H4 (cell line): ENCODE results near the gene C4B. TPM values are rescaled to one million over a fixed set of nuclear protein-coding genes. Genes with fewer than 3 reads are reported as not detected.
"Not testable (repeated sequence)": the region's sequence is repeated elsewhere in the genome, so short reads cannot be mapped to it uniquely, and the experiment has no call there.

ENCODE experiments used
- DNase-seq: peaks from one replicate; pipeline ENCODE4 v3.0.0-alpha.2; 2015; ENCODE audit warnings: low spot score
- total RNA-seq: library from RNA; depleted of rRNA; stranded (reverse); fragments of >200 nt; shearing (Covaris generic); gene quantifications from 2 replicates; pipeline ENCODE4 v1.2.3, GENCODE V29; 2014

The C4B gene
- total RNA-seq, 1 experiment from 2014 or later: 10.9 TPM

DNA sequence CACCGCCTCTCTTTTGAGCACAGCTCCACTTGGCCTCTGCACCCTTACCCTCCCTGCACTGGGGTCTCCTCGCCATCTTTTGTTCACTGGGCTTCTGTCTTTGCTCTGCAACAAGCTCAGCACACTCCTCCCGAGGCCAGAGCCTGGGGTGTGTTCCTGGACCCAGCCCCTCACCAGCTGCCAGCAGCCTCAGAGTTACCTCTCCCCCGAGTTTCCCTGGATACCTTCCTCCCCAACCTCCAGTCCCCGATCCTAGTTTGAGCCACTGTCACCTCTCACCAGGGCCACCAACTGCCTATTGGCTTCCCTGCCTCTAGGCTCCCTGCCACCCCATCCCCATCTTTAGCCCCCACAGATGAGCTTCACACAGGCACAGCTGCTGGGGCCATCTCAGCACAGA is 36.0 kb downstream of the C4B start:
- no peak for DNase-seq

DNA sequence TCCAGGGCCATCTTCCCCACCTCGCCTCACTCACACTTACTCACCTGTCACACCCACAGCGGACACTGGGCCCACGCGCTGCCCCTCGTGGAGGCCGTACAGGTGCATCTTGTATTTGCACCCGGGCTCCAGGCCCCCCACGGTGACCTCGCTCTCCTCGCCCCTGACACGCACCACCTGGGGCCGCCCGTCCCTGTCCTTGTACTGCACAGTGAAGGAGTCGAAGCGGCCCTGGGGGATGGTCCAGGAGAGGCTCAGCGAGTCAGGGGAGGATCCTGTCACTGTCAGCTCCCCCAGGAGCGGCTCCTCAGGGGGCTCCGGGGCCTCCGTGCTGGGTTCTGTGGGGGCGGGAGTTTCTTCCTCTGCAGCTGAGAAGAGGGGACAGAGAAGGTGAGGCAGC is 38.0 kb downstream of the C4B start:
- not testable (repeated sequence) for DNase-seq

GRCh38 chr6:32053314-32053713 is 38.7 kb downstream of the C4B start:
- DNase-seq: not testable (repeated sequence)

- not testable (repeated sequence) for DNase-seq
Measured at GRCh38 chr6:32055756-32056155, 41.2 kb downstream of the C4B start.

- no peak for DNase-seq
Measured at GRCh38 chr6:32056254-32056653, 41.7 kb downstream of the C4B start.

DNA sequence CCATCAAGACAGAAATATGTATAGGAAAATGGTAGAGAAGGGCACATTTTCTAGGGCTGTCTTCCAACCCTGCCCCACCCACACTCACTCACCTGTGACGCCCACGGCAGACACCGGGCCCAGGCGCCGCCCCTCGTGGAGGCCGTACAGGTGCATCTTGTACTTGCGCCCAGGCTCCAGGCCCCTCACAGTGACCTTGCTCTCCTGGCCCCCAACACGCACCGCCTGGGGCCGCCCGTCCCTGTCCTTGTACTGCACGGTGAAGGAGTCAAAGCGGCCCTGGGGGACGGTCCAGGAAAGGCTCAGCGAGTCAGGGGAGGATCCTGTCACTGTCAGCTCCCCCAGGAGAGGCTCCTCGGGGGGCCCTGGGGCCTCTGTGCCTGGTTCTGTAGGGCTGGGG is 43.4 kb downstream of the C4B start:
- no peak for DNase-seq

- no peak for DNase-seq
Measured at GRCh38 chr6:32058511-32058963, 43.9 kb downstream of the C4B start.

DNA sequence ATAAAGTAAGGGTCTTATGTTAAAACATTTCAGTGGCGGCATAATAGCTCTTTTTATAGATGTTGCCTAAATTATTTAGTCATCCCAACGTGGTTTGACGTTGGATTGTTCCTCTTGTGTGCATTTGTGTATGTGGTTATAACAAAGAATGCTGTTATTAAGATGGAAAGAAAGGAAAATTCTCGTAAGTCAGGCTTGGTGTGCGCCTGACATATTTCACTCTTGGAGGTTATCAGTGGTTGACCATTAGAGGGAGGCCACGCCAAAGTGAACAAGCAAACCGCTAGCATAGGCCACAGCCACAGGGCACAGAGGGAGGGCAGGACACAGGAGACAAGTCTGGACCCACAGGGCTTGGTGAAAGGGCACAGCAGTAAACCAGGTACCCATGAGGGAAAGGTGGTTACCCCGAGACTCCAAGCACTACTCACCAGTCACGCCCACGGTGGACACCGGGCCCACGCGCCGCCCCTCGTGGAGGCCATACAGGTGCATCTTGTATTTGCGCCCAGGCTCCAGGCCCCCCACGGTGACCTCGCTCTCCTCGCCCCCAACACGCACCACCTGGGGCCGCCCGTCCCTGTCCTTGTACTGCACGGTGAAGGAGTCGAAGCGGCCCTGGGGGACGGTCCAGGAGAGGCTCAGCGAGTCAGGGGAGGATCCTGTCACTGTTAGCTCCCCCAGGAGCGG is 46.5 kb downstream of the C4B start:
- DNase-seq: no peak

GRCh38 chr6:32064706-32065105 is 50.1 kb downstream of the C4B start:
- no peak for DNase-seq

- not testable (repeated sequence) for DNase-seq
Measured at GRCh38 chr6:32067521-32067920, 52.9 kb downstream of the C4B start.

DNA sequence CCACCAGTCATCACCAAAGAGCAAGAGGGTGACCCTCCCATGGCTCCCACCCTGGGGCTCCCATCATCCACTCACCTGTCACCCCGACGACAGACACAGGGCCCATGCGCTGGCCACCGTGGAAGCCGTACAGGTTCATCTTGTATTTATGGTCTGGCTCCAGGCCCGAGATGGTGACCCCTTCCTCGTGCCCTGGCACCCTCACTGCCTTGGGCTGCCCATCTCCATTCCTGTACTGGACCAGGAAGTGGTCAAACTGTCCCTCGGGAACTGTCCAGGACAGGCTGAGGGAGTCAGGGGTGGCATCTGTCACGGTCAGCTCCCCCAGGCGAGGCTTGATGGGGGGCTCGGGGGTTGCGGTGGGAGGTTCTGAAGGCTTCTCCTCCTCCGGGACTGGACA is 53.7 kb downstream of the C4B start:
- not testable (repeated sequence) for DNase-seq

- DNase-seq: no peak
Measured at GRCh38 chr6:32068867-32069266, 54.3 kb downstream of the C4B start.

DNA sequence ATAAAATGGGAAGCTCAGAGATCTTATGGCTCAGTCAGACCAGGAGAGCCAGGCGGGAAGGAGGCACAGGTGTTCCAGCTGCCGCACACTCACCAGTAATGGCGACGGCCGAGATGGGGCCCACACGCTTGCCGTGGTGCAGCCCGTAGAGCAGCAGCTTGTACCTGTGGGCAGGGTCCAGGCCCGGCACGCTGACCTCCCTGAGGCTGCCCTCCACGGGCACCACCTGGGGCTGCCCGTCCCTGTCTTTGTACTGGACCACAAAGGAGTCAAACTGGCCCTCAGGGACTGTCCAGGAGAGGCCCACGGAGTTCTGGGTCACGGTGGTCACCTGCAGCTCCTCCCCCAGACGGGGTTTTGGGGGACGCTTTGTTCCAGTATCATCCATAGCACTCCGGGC is 54.9 kb downstream of the C4B start:
- no peak for DNase-seq

- no peak for DNase-seq
Measured at GRCh38 chr6:32069878-32070515, 55.4 kb downstream of the C4B start.

GRCh38 chr6:32070814-32071543 is 56.4 kb downstream of the C4B start:
- no peak for DNase-seq

DNA sequence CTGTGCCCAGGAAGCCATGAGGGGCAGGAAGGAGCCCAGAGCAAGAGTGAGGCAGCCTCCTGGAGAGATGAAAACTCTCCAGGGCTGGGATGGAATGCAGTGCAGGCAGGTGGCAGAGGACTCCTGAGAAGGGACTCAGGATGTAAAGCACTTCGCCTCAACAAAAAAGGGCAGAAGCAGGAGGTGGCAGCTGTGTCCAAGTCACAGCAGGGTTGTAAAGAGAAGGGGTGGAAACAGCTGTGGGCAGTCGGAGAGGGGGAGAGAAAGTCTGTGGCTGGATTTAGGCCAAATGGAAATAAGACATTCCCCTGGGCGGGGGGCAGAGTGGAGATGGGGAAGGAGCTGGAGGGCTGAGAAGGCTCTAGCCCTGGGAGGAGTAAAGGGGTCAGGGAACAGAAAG is 58.5 kb downstream of the C4B start:
- no peak for DNase-seq

DNA sequence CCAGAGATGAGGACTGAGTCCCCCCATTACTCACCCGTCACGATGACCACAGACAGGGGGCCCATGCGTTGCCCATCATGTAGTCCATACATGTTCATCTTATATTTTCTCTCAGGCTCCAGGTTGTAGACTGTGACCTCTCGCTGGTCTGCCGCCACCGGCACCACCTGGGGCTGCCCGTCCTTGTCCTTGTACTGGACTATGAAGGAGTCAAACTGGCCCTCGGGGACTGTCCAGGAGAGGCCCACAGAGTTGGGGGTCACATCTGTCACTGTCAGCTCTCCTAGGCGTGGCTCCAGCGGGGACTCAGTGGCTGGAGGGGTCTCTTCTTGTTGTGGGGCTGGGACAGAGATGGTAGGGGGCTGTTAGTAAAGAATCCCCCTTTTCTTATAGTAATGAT is 59.0 kb downstream of the C4B start:
- DNase-seq: no peak

DNA sequence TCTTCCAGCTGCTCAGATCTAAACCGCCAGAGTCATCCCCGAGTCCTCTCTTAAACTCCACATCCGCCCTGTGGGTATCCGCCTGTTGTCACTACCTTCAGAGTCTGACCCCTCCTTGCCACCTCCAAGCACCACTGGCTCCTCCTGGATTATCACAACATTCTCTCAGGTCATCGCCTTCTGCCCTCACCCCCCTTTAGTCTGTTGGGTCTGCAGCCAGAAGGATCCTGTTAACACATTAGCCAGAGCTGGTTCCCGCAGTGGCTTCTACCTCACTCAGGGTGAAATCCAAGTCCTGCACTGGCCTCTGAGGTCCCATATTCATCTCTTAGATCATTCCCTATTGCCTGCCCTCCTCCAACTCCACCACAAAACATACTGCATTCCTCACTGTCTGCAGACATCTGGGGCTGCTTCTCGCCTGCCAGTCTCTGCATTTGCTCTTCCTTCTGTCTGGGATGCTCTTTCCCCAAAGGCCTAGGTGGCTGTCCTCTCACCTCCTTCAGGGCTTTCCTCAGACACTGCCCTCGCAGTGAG is 60.5 kb downstream of the C4B start:
- DNase-seq: no peak

- DNase-seq: no peak
Measured at GRCh38 chr6:32075781-32076180, 61.2 kb downstream of the C4B start.

DNA sequence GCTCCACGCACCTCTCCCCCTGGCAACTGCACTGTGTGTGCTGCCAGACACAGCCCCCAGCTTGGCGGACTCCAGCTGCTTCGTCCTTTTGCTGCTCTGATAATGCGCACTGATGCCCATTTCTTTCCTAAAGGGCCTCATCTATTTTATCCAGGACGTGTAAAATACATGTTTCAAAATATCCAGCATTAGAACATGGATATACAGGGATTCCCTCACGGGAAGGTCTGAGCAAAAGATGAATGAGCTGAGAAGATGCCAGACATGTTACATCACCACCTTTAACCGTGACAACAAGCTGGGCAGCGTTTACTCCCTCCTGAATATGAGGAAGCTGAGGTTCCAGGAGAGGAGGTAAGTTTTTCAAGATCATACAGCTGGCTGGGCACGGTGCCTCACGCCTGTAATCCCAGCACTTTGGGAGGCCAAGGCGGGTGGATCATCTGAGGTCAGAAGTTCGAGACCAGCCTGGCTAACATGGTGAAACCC is 61.8 kb downstream of the C4B start:
- DNase-seq: peak; percentile 86

DNA sequence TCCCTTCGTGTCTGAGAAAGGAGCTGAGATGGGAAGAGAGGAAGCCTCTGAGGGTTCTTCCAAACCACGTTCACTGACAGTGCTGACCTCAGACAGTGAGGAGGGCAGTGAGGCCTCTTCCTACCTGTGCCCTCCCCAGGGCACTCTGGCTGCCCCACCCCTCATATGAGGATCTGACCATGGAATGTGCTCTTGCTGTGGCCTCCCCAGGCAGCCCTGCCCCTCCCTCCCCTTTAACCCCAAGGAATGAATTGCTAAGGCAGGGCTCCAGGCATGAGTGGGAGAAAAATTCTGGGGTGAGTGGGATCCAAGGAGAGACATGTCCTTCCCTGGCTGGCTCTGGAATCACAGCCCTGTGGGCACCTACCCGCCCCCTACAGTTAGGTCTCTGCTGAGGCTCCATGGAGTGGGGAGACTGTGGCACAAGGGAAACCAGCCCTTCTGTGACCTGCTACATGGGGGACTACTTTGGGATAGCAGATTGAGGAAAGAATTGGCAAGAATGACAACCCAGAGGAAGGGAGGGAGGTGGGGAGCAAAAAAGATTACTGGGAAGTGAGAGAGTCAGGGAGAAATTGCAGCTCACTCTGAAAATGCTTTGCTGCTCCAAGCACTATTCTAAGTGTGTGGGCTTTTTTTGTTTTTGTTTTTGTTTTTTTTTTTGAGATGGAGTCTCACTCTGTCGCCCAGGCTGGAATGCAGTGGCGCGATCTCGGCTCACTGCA is 65.1 kb downstream of the C4B start:
- no peak for DNase-seq
